CD14-positive monocyte (primary cell): ENCODE results near the gene ZNF414. TPM values are rescaled to one million over a fixed set of nuclear protein-coding genes. Genes with fewer than 3 reads are reported as not detected.

ENCODE experiments used
- DNase-seq, 3 donors: peaks; one replicate each; pipeline ENCODE4 v3.0.0-alpha.2; 2011 to 2022
- H2AFZ ChIP-seq: 2 replicates; pipeline ENCODE4 v1.6.0; 2012; ENCODE audit warnings: mild to moderate bottlenecking, low read depth, low read length, inconsistent platforms; ENCODE audit not compliant: insufficient read depth, poor library complexity, severe bottlenecking
- H3K27ac ChIP-seq, 2 donors: 1 replicate in 1 of 2; 2 replicates in 1 of 2; pipeline ENCODE4 v1.5.1; 2012 to 2013; ENCODE audit warnings: low read length in 2 of 2, control low read depth in 1 of 2, inconsistent platforms in 1 of 2, low read depth in 1 of 2, mild to moderate bottlenecking in 1 of 2
- H3K27me3 ChIP-seq, 2 donors: one replicate each; pipeline versions ENCODE4 v1.6.0 to v1.6.1; 2011 to 2013; ENCODE audit warnings: low read length in 2 of 2; ENCODE audit not compliant: control insufficient read depth in 2 of 2, insufficient read depth in 2 of 2
- H3K36me3 ChIP-seq, 2 donors: replicated peaks in 1 of 2; 1 replicate in 1 of 2; 2 replicates in 1 of 2; pipeline versions ENCODE4 v1.5.1 to v1.6.1; 2012 to 2013; ENCODE audit warnings: low read length in 2 of 2, control low read depth in 1 of 2, inconsistent platforms in 1 of 2, mild to moderate bottlenecking in 1 of 2; ENCODE audit not compliant: insufficient read depth in 2 of 2, control insufficient read depth in 1 of 2
- H3K4me1 ChIP-seq, 2 donors: 1 replicate in 1 of 2; 2 replicates in 1 of 2; pipeline versions ENCODE4 v1.5.1 to v1.6.1; 2012 to 2013; ENCODE audit warnings: low read length in 2 of 2, control low read depth in 1 of 2, inconsistent platforms in 1 of 2, mild to moderate bottlenecking in 1 of 2, moderate library complexity in 1 of 2; ENCODE audit not compliant: insufficient read depth in 2 of 2, control insufficient read depth in 1 of 2
- H3K4me2 ChIP-seq: replicated peaks from 2 replicates; pipeline ENCODE3; 2012; ENCODE audit warnings: low read length, moderate library complexity, mild to moderate bottlenecking; ENCODE audit not compliant: poor library complexity, severe bottlenecking; ENCODE audit errors: extremely low read depth
- H3K4me3 ChIP-seq, 3 experiments: fragments of 200-600 bp in 1 of 3; sonication (generic) in 1 of 3; replicated peaks in 1 of 3; 1 replicate in 2 of 3; 2 replicates in 1 of 3; pipeline ENCODE4 v1.5.1; 2011 to 2013; ENCODE audit warnings: low read length in 3 of 3, mild to moderate bottlenecking in 3 of 3, control low read depth in 2 of 3, low read depth in 2 of 3, inconsistent platforms in 1 of 3, moderate library complexity in 1 of 3
- H3K79me2 ChIP-seq: 2 replicates; pipeline ENCODE4 v1.6.0; 2012; ENCODE audit warnings: mild to moderate bottlenecking, control low read depth, inconsistent platforms, low read length, moderate library complexity; ENCODE audit not compliant: insufficient read depth
- H3K9ac ChIP-seq: 2 replicates; pipeline ENCODE4 v1.6.0; 2017; ENCODE audit warnings: low read length, mild to moderate bottlenecking; ENCODE audit not compliant: insufficient read depth, poor library complexity, severe bottlenecking
- H3K9me3 ChIP-seq, 2 donors: replicated peaks in 1 of 2; 1 replicate in 1 of 2; 2 replicates in 1 of 2; pipeline versions ENCODE4 v1.5.1 to v1.6.1; 2012 to 2013; ENCODE audit warnings: low read length in 2 of 2, control low read depth in 1 of 2; ENCODE audit not compliant: control insufficient read depth in 1 of 2, insufficient read depth in 1 of 2
- H4K20me1 ChIP-seq: 2 replicates; pipeline ENCODE4 v1.6.0; 2012; ENCODE audit warnings: mild to moderate bottlenecking, low read length, control low read depth, moderate library complexity; ENCODE audit not compliant: insufficient read depth
- H3K27ac Mint-ChIP-seq, 7 donors: one replicate each; pipeline ENCODE4 v1.8.0; 2020; ENCODE audit warnings: mild to moderate bottlenecking in 7 of 7, mixed read lengths in 7 of 7, moderate library complexity in 6 of 7, inconsistent platforms in 2 of 7
- H3K27me3 Mint-ChIP-seq, 3 donors: one replicate each; pipeline ENCODE4 v1.8.0; 2021 to 2022; ENCODE audit warnings: low read depth in 3 of 3, mild to moderate bottlenecking in 3 of 3, mixed read lengths in 3 of 3, moderate library complexity in 3 of 3, inconsistent platforms in 1 of 3
- H3K36me3 Mint-ChIP-seq, 2 donors: one replicate each; pipeline ENCODE4 v1.8.0; 2020; ENCODE audit warnings: mixed read lengths in 2 of 2, inconsistent platforms in 1 of 2, mild to moderate bottlenecking in 1 of 2
- H3K4me1 Mint-ChIP-seq: one replicate; pipeline ENCODE4 v1.8.0; 2020; ENCODE audit warnings: mild to moderate bottlenecking, mixed read lengths
- H3K4me3 Mint-ChIP-seq, 2 donors: one replicate each; pipeline ENCODE4 v1.8.0; 2020; ENCODE audit warnings: mild to moderate bottlenecking in 2 of 2, mixed read lengths in 2 of 2, moderate library complexity in 1 of 2
- H3K9me3 Mint-ChIP-seq, 7 donors: one replicate each; pipeline ENCODE4 v1.8.0; 2020 to 2022; ENCODE audit warnings: mixed read lengths in 7 of 7, mild to moderate bottlenecking in 6 of 7, moderate library complexity in 6 of 7, inconsistent platforms in 2 of 7
- WGBS: methylation state at CpG from one replicate; pipeline ENCODE4 v1.1.5; 2013; ENCODE audit warnings: missing lambda C conversion rate; ENCODE audit not compliant: insufficient coverage; 5-methylcytosine and 5-hydroxymethylcytosine counted together
- intact Hi-C, 2 donors: fragments of 100-400 bp; cut with micrococcal nuclease; formaldehyde crosslinking; loops; one replicate each; pipeline versions ENCODE4 v1.15.0 to v1.15.1; 2023
- polyA plus RNA-seq, 3 donors: library from polyadenylated mRNA; depleted of rRNA in 1 of 3; unstranded in 2 of 3; stranded (reverse) in 1 of 3; fragments of 300-500 nt in 2 of 3; fragments of >200 nt in 1 of 3; fragmentation: Illumina TruSeq in 2 of 3; gene quantifications; 1 replicate in 2 of 3; 2 replicates in 1 of 3; pipeline ENCODE4 v1.2.3, GENCODE V29; 2012 to 2021
- TF ChIP-seq, protein P1 (sequence below): fragments of 200-600 bp; IDR thresholded peaks from one replicate; pipeline ENCODE4 v1.8.0; 2022; ENCODE audit warnings: antibody characterized with exemption, mild to moderate bottlenecking

ZNF414 gene
- polyA plus RNA-seq, 3 donors: 4.1 to 21.1 (median 4.7) TPM

DNA sequence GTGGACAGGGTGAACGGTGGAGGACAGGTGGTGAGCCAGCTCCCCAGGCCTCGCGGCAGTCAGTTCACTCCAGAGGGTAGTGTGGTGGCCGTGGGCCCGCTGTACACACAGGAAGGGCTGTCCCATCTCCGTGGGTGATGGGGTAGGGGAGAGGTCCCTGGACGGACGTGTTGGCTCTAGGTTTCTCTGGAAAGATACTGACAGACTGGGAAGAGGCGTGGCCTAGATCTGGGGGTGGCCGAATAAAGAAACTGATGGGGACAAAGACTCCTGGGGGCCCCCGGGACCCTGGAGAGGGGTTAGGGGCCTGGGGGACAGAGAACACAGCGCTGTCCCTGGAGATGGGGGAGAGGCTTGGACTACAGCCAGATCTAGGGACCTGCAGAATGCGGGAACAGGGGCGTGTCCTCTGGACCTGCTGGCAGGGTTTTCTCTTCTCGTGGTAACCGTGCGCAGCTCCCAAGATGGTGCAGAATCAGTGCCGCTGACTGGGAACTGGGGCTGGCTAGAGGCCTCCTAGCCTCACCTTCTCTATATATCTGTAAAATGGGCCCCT is 7.5 kb downstream of the ZNF414 start:
- no peak for DNase-seq
- intact Hi-C loops: loop anchor here (5.0 to 10.0 kb wide), 3 partner anchors 34 to 94 kb away; partner anchors contain the start of genes HNRNPM (in 1 of the 2) and MARCHF2 (in 1 of the 2)
- Histone ChIP-seq H2AFZ (peak overlapping the region; percentile 88), H3K9me3 (no peaks in the 10 kb centered on the region), H3K9ac (peak overlapping the region; percentile 56), H3K27ac (peak overlapping the region in 1 of 2 donors; percentile 58), H3K4me3 (peak overlapping the region in 2 of 3 experiments; percentile 52 to 87), H4K20me1 (peaks cover 6% of the 10 kb centered on the region), H3K4me1 (peaks cover 51 to 60% of the 10 kb centered on the region in 2 donors), H3K4me2 (peak overlapping the region; percentile 85), H3K27me3 (no peaks in the 10 kb centered on the region), H3K36me3 (peaks cover 5% of the 10 kb centered on the region in 2 donors), H3K79me2 (peaks cover 32% of the 10 kb centered on the region)
- H3K27me3 Mint-ChIP-seq: peaks cover 0 to 2% (median 0%) of the 10 kb centered on the region in 3 donors
- H3K27ac Mint-ChIP-seq: peak overlapping the region in 5 of 7 donors; percentile 14 to 69 (median 66)
- WGBS: 36% methylated on average over 15 of the region's 18 CpGs
- peaks cover 0 to 1% (median 0%) of the 10 kb centered on the region in 7 donors for H3K9me3 Mint-ChIP-seq
- H3K36me3 Mint-ChIP-seq: peaks cover 0 to 25% of the 10 kb centered on the region in 2 donors
- H3K4me1 Mint-ChIP-seq: peaks cover 52% of the 10 kb centered on the region
- H3K4me3 Mint-ChIP-seq: peak overlapping the region; percentile 88 to 91
- TF ChIP-seq, protein P1, sequence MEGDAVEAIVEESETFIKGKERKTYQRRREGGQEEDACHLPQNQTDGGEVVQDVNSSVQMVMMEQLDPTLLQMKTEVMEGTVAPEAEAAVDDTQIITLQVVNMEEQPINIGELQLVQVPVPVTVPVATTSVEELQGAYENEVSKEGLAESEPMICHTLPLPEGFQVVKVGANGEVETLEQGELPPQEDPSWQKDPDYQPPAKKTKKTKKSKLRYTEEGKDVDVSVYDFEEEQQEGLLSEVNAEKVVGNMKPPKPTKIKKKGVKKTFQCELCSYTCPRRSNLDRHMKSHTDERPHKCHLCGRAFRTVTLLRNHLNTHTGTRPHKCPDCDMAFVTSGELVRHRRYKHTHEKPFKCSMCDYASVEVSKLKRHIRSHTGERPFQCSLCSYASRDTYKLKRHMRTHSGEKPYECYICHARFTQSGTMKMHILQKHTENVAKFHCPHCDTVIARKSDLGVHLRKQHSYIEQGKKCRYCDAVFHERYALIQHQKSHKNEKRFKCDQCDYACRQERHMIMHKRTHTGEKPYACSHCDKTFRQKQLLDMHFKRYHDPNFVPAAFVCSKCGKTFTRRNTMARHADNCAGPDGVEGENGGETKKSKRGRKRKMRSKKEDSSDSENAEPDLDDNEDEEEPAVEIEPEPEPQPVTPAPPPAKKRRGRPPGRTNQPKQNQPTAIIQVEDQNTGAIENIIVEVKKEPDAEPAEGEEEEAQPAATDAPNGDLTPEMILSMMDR: peak; percentile 54

DNA sequence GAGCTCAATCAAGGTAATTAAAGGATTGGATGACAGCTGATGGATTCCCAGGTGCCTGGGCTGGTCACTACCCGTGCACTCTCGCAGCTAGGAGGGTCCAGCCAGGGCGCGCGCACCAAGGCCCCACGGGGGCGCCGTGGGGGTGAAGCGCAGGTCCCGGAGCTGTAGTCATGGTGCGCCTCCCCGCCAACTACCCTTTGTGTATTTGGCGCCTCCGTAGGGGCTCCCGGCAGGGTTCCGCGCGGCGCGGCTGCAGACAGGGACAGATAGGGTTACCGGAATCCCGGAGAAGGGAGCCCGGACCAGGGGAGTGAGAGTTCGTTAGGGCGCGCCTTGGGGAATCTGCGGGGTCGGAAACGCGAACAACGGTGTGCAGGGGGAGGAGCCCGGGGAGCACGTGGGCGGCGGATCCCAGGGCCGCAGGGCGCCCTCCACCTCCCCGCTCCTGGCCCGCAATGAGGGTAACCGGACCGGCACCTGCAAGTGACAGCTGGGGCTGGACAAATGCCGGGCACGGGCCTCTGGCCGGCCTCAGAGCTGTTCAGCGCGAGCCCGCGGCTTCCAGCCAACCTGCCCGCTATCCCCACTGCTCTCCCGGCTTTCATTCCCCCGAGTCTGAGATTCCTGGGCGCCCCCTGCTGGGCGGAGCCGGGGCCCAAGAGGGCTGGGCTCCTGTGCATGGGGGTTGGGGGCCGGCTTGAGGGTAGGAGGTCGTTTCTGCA is 8.1 kb downstream of the ZNF414 start:
- TF ChIP-seq, protein P1: peak; percentile 90
- H3K27me3 ChIP-seq: no peaks in the 10 kb centered on the region
- peaks cover 6% of the 10 kb centered on the region for H4K20me1 ChIP-seq
- peaks cover 0 to 1% (median 0%) of the 10 kb centered on the region in 7 donors for H3K9me3 Mint-ChIP-seq
- H3K9me3 ChIP-seq: no peaks in the 10 kb centered on the region
- peak overlapping the region in 6 of 7 donors; percentile 66 to 98 (median 78) for H3K27ac Mint-ChIP-seq
- under 1% methylated on average over 43 of the region's 56 CpGs for WGBS
- peaks cover 57 to 67% of the 10 kb centered on the region in 2 donors for H3K4me1 ChIP-seq
- peak overlapping the region; percentile 88 for H2AFZ ChIP-seq
- H3K9ac ChIP-seq: peak overlapping the region; percentile 56
- intact Hi-C loops: loop anchor here (5.0 to 10.0 kb wide), 3 partner anchors 34 to 94 kb away; partner anchors contain the start of genes HNRNPM (in 1 of the 2) and MARCHF2 (in 1 of the 2)
- H3K79me2 ChIP-seq: peaks cover 34% of the 10 kb centered on the region
- H3K4me2 ChIP-seq: peak overlapping the region; percentile 85
- peaks cover 0 to 25% of the 10 kb centered on the region in 2 donors for H3K36me3 Mint-ChIP-seq
- peaks cover 0 to 2% (median 0%) of the 10 kb centered on the region in 3 donors for H3K27me3 Mint-ChIP-seq
- H3K4me3 ChIP-seq: peak overlapping the region; percentile 28 to 87 (median 52)
- H3K4me1 Mint-ChIP-seq: peaks cover 56% of the 10 kb centered on the region
- peak overlapping the region; percentile 88 to 91 for H3K4me3 Mint-ChIP-seq
- peak; percentile 55 to 63 (median 56) for DNase-seq
- peaks cover 0 to 5% of the 10 kb centered on the region in 2 donors for H3K36me3 ChIP-seq
- peak overlapping the region; percentile 58 to 83 for H3K27ac ChIP-seq
